Measurements from ENCODE around the gene NOTCH4.

The NOTCH4 gene

GRCh38 chr6:32200711-32201475 lies 23.0 kb downstream of the NOTCH4 start:
- peaks cover 11% of the 10 kb centered on the region for H3K4me1 ChIP-seq (ENCODE audit: low read length)
- no peak overlapping the region for H2AFZ ChIP-seq (ENCODE audit: low read depth, low read length)
- H3K27me3 ChIP-seq (ENCODE audit: low read depth, low read length): no peaks in the 10 kb centered on the region
- TF ChIP-seq CTCF (IDR thresholded peaks at IDR 0.05; ENCODE audit: low read depth, low read length): no peak
- no peak for TF ChIP-seq EZH2phosphoT487 (IDR thresholded peaks at IDR 0.05; ENCODE audit: low read depth)
- no peaks in the 10 kb centered on the region for H4K20me1 ChIP-seq (ENCODE audit: insufficient read depth, low read length)
- H3K36me3 ChIP-seq (replicated peaks; ENCODE audit: low read depth, low read length): no peaks in the 10 kb centered on the region
- no peak overlapping the region for H3K4me3 ChIP-seq (ENCODE audit: low read length)
- no peak overlapping the region for H3K27ac ChIP-seq (ENCODE audit: low read length)
- no peak overlapping the region for H3K9ac ChIP-seq (ENCODE audit: low read length)
- H3K9me3 ChIP-seq (ENCODE audit: insufficient read depth, low read length): no peaks in the 10 kb centered on the region
- H3K4me2 ChIP-seq (ENCODE audit: low read length): no peak overlapping the region
- H3K79me2 ChIP-seq (ENCODE audit: low read length): no peaks in the 10 kb centered on the region

GRCh38 chr6:32198866-32199265 lies 25.0 kb downstream of the NOTCH4 start:
- Histone ChIP-seq H3K27me3 (ENCODE audit: low read depth, low read length) (no peaks in the 10 kb centered on the region), H3K79me2 (ENCODE audit: low read length) (no peaks in the 10 kb centered on the region), H3K27ac (ENCODE audit: low read length) (no peak overlapping the region), H3K9me3 (ENCODE audit: insufficient read depth, low read length) (no peaks in the 10 kb centered on the region), H3K4me1 (ENCODE audit: low read length) (peaks cover 20% of the 10 kb centered on the region), H4K20me1 (ENCODE audit: insufficient read depth, low read length) (no peaks in the 10 kb centered on the region), H3K4me2 (ENCODE audit: low read length) (no peak overlapping the region), H3K4me3 (ENCODE audit: low read length) (no peak overlapping the region), H3K36me3 (replicated peaks; ENCODE audit: low read depth, low read length) (no peaks in the 10 kb centered on the region), H3K9ac (ENCODE audit: low read length) (no peak overlapping the region), H2AFZ (ENCODE audit: low read depth, low read length) (no peak overlapping the region)
- TF ChIP-seq CTCF (IDR thresholded peaks at IDR 0.05; ENCODE audit: low read depth, low read length) (no peak), EZH2phosphoT487 (IDR thresholded peaks at IDR 0.05; ENCODE audit: low read depth) (no peak)

- Histone ChIP-seq H3K27ac (ENCODE audit: low read length) (no peak overlapping the region), H3K9ac (ENCODE audit: low read length) (no peak overlapping the region), H3K4me2 (ENCODE audit: low read length) (no peak overlapping the region)
These were observed 25.5 kb downstream of the NOTCH4 start for GRCh38 chr6:32198345-32198696.

More at GRCh38 chr6:32198345-32198696, 25.5 kb downstream of the NOTCH4 start:
- Histone ChIP-seq H3K79me2 (ENCODE audit: low read length) (no peaks in the 10 kb centered on the region), H3K27me3 (ENCODE audit: low read depth, low read length) (no peaks in the 10 kb centered on the region), H3K4me3 (ENCODE audit: low read length) (no peak overlapping the region), H2AFZ (ENCODE audit: low read depth, low read length) (no peak overlapping the region), H3K9me3 (ENCODE audit: insufficient read depth, low read length) (no peaks in the 10 kb centered on the region), H4K20me1 (ENCODE audit: insufficient read depth, low read length) (no peaks in the 10 kb centered on the region), H3K36me3 (replicated peaks; ENCODE audit: low read depth, low read length) (no peaks in the 10 kb centered on the region), H3K4me1 (ENCODE audit: low read length) (peaks cover 24% of the 10 kb centered on the region)
- TF ChIP-seq EZH2phosphoT487 (IDR thresholded peaks at IDR 0.05; ENCODE audit: low read depth): no peak
- no peak for TF ChIP-seq CTCF (IDR thresholded peaks at IDR 0.05; ENCODE audit: low read depth, low read length)
